GM06990 (cell line): ENCODE results near the gene SYT6.

ENCODE experiments used
- DNase-seq: peaks from one replicate; pipeline ENCODE4 v3.0.0-alpha.2; 2011; ENCODE audit not compliant: insufficient read length; ENCODE audit errors: extremely low read depth
- H3K27me3 ChIP-seq: replicated peaks from 2 replicates; pipeline ENCODE4 v1.6.0; 2011; ENCODE audit warnings: low read length; ENCODE audit not compliant: control insufficient read depth, insufficient read depth
- H3K36me3 ChIP-seq: 2 replicates; pipeline ENCODE4 v1.5.1; 2011; ENCODE audit warnings: low read length; ENCODE audit not compliant: control insufficient read depth, insufficient read depth
- H3K4me3 ChIP-seq: replicated peaks from 2 replicates; pipeline ENCODE4 v1.5.1; 2011; ENCODE audit warnings: low read depth, mild to moderate bottlenecking, control low read depth, low read length
- CTCF ChIP-seq: IDR thresholded peaks from 2 replicates; pipeline ENCODE4 v1.5.1; 2011; ENCODE audit warnings: low read length, control low read depth, mild to moderate bottlenecking, inconsistent platforms; ENCODE audit not compliant: insufficient read depth, poor library complexity, severe bottlenecking

The SYT6 gene

GRCh38 chr1:114130846-114131525 is 22.7 kb downstream of the SYT6 start:
- no peaks in the 10 kb centered on the region for H3K36me3 ChIP-seq
- no peak for DNase-seq
- H3K4me3 ChIP-seq: no peak overlapping the region
- no peaks in the 10 kb centered on the region for H3K27me3 ChIP-seq
- TF ChIP-seq CTCF: no peak

- no peaks in the 10 kb centered on the region for H3K36me3 ChIP-seq
- H3K4me3 ChIP-seq: no peak overlapping the region
- TF ChIP-seq CTCF: no peak
- no peaks in the 10 kb centered on the region for H3K27me3 ChIP-seq
- no peak for DNase-seq
Measured at GRCh38 chr1:114130213-114130612, 23.5 kb downstream of the SYT6 start.

GRCh38 chr1:114128293-114128692 is 25.4 kb downstream of the SYT6 start:
- Histone ChIP-seq H3K36me3 (no peaks in the 10 kb centered on the region), H3K27me3 (no peaks in the 10 kb centered on the region), H3K4me3 (no peak overlapping the region)
- no peak for TF ChIP-seq CTCF
- no peak for DNase-seq

GRCh38 chr1:114126261-114127095 is 27.2 kb downstream of the SYT6 start:
- no peaks in the 10 kb centered on the region for H3K27me3 ChIP-seq
- no peaks in the 10 kb centered on the region for H3K36me3 ChIP-seq
- no peak overlapping the region for H3K4me3 ChIP-seq
- TF ChIP-seq CTCF: no peak
- DNase-seq: no peak

- Histone ChIP-seq H3K36me3 (no peaks in the 10 kb centered on the region), H3K4me3 (no peak overlapping the region), H3K27me3 (no peaks in the 10 kb centered on the region)
- no peak for TF ChIP-seq CTCF
- DNase-seq: no peak
Measured at GRCh38 chr1:114124644-114125043, 29.0 kb downstream of the SYT6 start.
